Endothelial cell of umbilical vein (primary cell): Measurements from ENCODE around the gene GPR61. TPM values are rescaled to one million over a fixed set of nuclear protein-coding genes. Genes with fewer than 3 reads are reported as not detected.

Source experiments
- BruUV-seq: library from RNA; stranded (reverse); fragments of 400-500 nt; replicated peaks from 2 replicates; lab custom pipeline; 2021; lab: Mats Ljungman, UMichigan
- CTCF ChIA-PET: fragments of 300-600, 350-600 bp; sonication (Branson Sonifier 250); formaldehyde crosslinking; loops from one replicate; lab custom pipeline; 2021; ENCODE audit warnings: antibody characterized with exemption, inconsistent platforms; lab: Charles Lee
- POLR2A ChIA-PET: fragments of 300-600, 350-600 bp; sonication (Branson Sonifier 250); formaldehyde crosslinking; loops from one replicate; lab custom pipeline; 2021; ENCODE audit warnings: antibody characterized with exemption, inconsistent platforms; lab: Charles Lee
- DNase-seq: peaks from one replicate; pipeline ENCODE4 v3.0.0-alpha.2; 2011; ENCODE audit warnings: low read depth, low spot score
- FAIRE-seq: peaks from 2 replicates; lab custom pipeline; 2011; peaks lifted over from hg19 to GRCh38; lab: Jason Lieb, UNC
- H2AFZ ChIP-seq: 2 replicates; pipeline ENCODE4 v1.6.0; 2012; ENCODE audit warnings: low read depth, low read length, control low read depth, inconsistent platforms
- H3K27ac ChIP-seq: 2 replicates; pipeline ENCODE4 v1.5.1; 2011; ENCODE audit warnings: low read depth, mild to moderate bottlenecking, control low read depth, low read length, moderate library complexity; ENCODE audit not compliant: insufficient read depth
- H3K27me3 ChIP-seq, 2 experiments: 2 replicates each; pipeline versions ENCODE4 v1.6.0 to v1.6.1; 2011; ENCODE audit warnings: low read length in 2 of 2, mixed read lengths in 1 of 2; ENCODE audit not compliant: control insufficient read depth in 2 of 2, insufficient read depth in 2 of 2
- H3K36me3 ChIP-seq, 2 experiments: 2 replicates in 1 of 2; 3 replicates in 1 of 2; pipeline ENCODE4 v1.5.1; 2011; ENCODE audit warnings: low read length in 2 of 2, mild to moderate bottlenecking in 1 of 2, moderate library complexity in 1 of 2; ENCODE audit not compliant: control insufficient read depth in 2 of 2, insufficient read depth in 2 of 2; ENCODE audit errors: extremely low read depth in 1 of 2
- H3K4me1 ChIP-seq: 3 replicates; pipeline ENCODE4 v1.5.1; 2011; ENCODE audit warnings: mild to moderate bottlenecking, low read length; ENCODE audit not compliant: control insufficient read depth, insufficient read depth; ENCODE audit errors: extremely low read depth
- H3K4me2 ChIP-seq: 2 replicates; pipeline ENCODE4 v1.6.1; 2011; ENCODE audit warnings: low read length, control low read depth, mixed read lengths; ENCODE audit not compliant: insufficient read depth
- H3K4me3 ChIP-seq, 3 experiments: fragments of 200-600 bp in 1 of 3; sonication (generic), shearing (Covaris generic) in 1 of 3; replicated peaks in 1 of 3; 2 replicates each; pipeline ENCODE4 v1.5.1; 2011 to 2016; ENCODE audit warnings: control low read depth in 3 of 3, low read length in 3 of 3, mild to moderate bottlenecking in 2 of 3, inconsistent platforms in 1 of 3, low read depth in 1 of 3, moderate library complexity in 1 of 3; ENCODE audit not compliant: insufficient read depth in 1 of 3
- H3K79me2 ChIP-seq: 2 replicates; pipeline ENCODE4 v1.6.0; 2012; ENCODE audit warnings: low read length, inconsistent platforms; ENCODE audit not compliant: control insufficient read depth, insufficient read depth
- H3K9ac ChIP-seq: replicated peaks from 2 replicates; pipeline ENCODE3; 2011; ENCODE audit warnings: low read length, control low read depth; ENCODE audit not compliant: insufficient read depth; ENCODE audit errors: extremely low read depth
- H3K9me1 ChIP-seq: replicated peaks from 3 replicates; pipeline ENCODE4 v1.6.0; 2011; ENCODE audit warnings: mild to moderate bottlenecking, low read length; ENCODE audit not compliant: control insufficient read depth, insufficient read depth; ENCODE audit errors: extremely low read depth
- H3K9me3 ChIP-seq: replicated peaks from 2 replicates; pipeline ENCODE4 v1.5.1; 2012; ENCODE audit warnings: low read length, inconsistent platforms; ENCODE audit not compliant: control insufficient read depth, insufficient read depth
- H4K20me1 ChIP-seq: replicated peaks from 2 replicates; pipeline ENCODE3; 2011; ENCODE audit warnings: mild to moderate bottlenecking, low read length; ENCODE audit not compliant: control insufficient read depth, insufficient read depth; ENCODE audit errors: extremely low read depth
- EZH2 ChIP-seq: IDR thresholded peaks from 2 replicates; pipeline ENCODE4 v1.6.1; 2012; ENCODE audit warnings: borderline replicate concordance, low read depth, mild to moderate bottlenecking, moderate library complexity, low read length, inconsistent platforms; ENCODE audit not compliant: severe bottlenecking
- FOS ChIP-seq: IDR thresholded peaks from 2 replicates; pipeline ENCODE4 v1.6.1; 2011; ENCODE audit warnings: mild to moderate bottlenecking, low read length, moderate library complexity, borderline replicate concordance; ENCODE audit not compliant: insufficient read depth
- GATA2 ChIP-seq: IDR thresholded peaks from 2 replicates; pipeline ENCODE4 v1.7.0; 2011; ENCODE audit warnings: low read depth, mild to moderate bottlenecking, moderate library complexity, mixed read lengths, low read length; ENCODE audit not compliant: insufficient read length, insufficient read depth
- JUN ChIP-seq: IDR thresholded peaks from 2 replicates; pipeline ENCODE4 v1.6.1; 2011; ENCODE audit warnings: borderline replicate concordance, low read depth; ENCODE audit not compliant: insufficient read length, insufficient read depth
- MYC ChIP-seq: IDR thresholded peaks from one replicate; pipeline ENCODE4 v1.6.1; 2011; ENCODE audit warnings: mild to moderate bottlenecking, low read depth, low read length
- POLR2A ChIP-seq: IDR thresholded peaks from 2 replicates; pipeline ENCODE4 v1.6.1; 2012; ENCODE audit warnings: low read depth, mild to moderate bottlenecking, control low read depth, low read length
- POLR2AphosphoS5 ChIP-seq: IDR thresholded peaks from 2 replicates; pipeline ENCODE4 v1.6.1; 2012; ENCODE audit warnings: low read depth, mild to moderate bottlenecking, control low read depth, low read length, moderate library complexity; ENCODE audit not compliant: insufficient read depth
- dilution Hi-C: fragments of 300-500 bp; cut with MboI; formaldehyde crosslinking; loops from one replicate; pipeline ENCODE4 v1.15.0; 2019; ENCODE audit warnings: low sequenced_read_pairs; ENCODE audit not compliant: extremely low pct_ligation_motif_present
- intact Hi-C: fragments of 100-400 bp; cut with micrococcal nuclease; formaldehyde crosslinking; loops from one replicate; pipeline ENCODE4 v1.10.0; 2022
- polyA plus RNA-seq, 4 experiments: library from polyadenylated mRNA; depleted of rRNA in 3 of 4; stranded (reverse) in 3 of 4; unstranded in 1 of 4; fragments of >200 nt; gene quantifications; 2 replicates each; pipeline versions ENCODE4 v1.2.1 to v1.2.3, GENCODE V29; 2011 to 2012; ENCODE audit warnings: missing spikeins in 1 of 4
- total RNA-seq: library from RNA; stranded (reverse); gene quantifications from 2 replicates; pipeline ENCODE4 v1.2.3, GENCODE V29; 2021
- TF ChIP-seq, protein P1 (sequence below): IDR thresholded peaks from 2 replicates; pipeline ENCODE4 v1.6.1; 2011; ENCODE audit not compliant: insufficient read depth, insufficient read length
- TF ChIP-seq, protein P2 (sequence below), 2 donors: IDR thresholded peaks; 1 replicate in 1 of 2; 2 replicates in 1 of 2; pipeline ENCODE4 v1.5.1; 2011; ENCODE audit warnings: low read length in 2 of 2, mild to moderate bottlenecking in 2 of 2, moderate library complexity in 2 of 2, control low read depth in 1 of 2, inconsistent platforms in 1 of 2, low read depth in 1 of 2; ENCODE audit not compliant: insufficient read depth in 1 of 2; ENCODE audit errors: extremely low read depth in 1 of 2

GPR61 gene
- total and polyA plus RNA-seq, 2 donors (not counting 3 experiments of a cell fraction or from before 2014, with no cell fraction given): not detected

DNA sequence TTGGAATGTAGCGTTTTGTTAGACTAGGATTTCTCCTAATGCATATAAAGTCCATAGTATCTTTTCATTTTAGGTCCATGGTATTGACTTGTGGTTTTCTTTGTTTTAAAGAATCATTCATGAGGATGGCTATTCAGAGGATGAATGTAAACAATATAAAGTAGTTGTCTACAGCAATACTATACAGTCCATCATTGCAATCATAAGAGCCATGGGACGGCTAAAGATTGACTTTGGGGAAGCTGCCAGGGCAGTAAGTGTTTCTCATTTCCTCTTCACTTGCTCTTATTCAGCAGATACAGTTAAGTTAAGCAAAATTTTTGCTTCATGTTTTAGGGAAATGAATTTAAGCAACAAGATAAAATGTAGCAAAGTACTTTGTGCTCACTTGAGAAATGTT, 34.1 kb downstream of the GPR61 start:
- TF ChIP-seq MYC (no peak), POLR2A (no peak), FOS (no peak), JUN (no peak), POLR2AphosphoS5 (no peak), GATA2 (no peak), EZH2 (no peak)
- TF ChIP-seq, protein P1, sequence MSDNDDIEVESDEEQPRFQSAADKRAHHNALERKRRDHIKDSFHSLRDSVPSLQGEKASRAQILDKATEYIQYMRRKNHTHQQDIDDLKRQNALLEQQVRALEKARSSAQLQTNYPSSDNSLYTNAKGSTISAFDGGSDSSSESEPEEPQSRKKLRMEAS: no peak
- TF ChIP-seq, protein P2, sequence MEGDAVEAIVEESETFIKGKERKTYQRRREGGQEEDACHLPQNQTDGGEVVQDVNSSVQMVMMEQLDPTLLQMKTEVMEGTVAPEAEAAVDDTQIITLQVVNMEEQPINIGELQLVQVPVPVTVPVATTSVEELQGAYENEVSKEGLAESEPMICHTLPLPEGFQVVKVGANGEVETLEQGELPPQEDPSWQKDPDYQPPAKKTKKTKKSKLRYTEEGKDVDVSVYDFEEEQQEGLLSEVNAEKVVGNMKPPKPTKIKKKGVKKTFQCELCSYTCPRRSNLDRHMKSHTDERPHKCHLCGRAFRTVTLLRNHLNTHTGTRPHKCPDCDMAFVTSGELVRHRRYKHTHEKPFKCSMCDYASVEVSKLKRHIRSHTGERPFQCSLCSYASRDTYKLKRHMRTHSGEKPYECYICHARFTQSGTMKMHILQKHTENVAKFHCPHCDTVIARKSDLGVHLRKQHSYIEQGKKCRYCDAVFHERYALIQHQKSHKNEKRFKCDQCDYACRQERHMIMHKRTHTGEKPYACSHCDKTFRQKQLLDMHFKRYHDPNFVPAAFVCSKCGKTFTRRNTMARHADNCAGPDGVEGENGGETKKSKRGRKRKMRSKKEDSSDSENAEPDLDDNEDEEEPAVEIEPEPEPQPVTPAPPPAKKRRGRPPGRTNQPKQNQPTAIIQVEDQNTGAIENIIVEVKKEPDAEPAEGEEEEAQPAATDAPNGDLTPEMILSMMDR (IDR thresholded peaks at IDR 0.05; ENCODE audit: extremely low read depth in 1 of 2, insufficient read depth in 1 of 2, low read depth in 1 of 2, low read length in 2 of 2): no peak
- Histone ChIP-seq H4K20me1 (peaks cover 8% of the 10 kb centered on the region), H2AFZ (no peak overlapping the region), H3K4me3 (no peak overlapping the region), H3K36me3 (peaks cover 0 to 3% of the 10 kb centered on the region in 2 experiments), H3K79me2 (peaks cover 59% of the 10 kb centered on the region), H3K9ac (no peak overlapping the region), H3K27ac (no peak overlapping the region), H3K27me3 (no peaks in the 10 kb centered on the region), H3K9me3 (no peaks in the 10 kb centered on the region), H3K4me1 (peaks cover 14% of the 10 kb centered on the region), H3K9me1 (no peaks in the 10 kb centered on the region), H3K4me2 (no peak overlapping the region)
- intact Hi-C loops (no loop called here), dilution Hi-C loops (no loop called here)
- DNase-seq (no peak), FAIRE-seq (no peak)
- CTCF ChIA-PET: interaction anchor here (0.7 to 1.4 kb wide), 2 partner anchors 25 to 57 kb away, joined by 3 to 6 read pairs; no protein-coding TSS in a partner anchor
- no TSS peak for BruUV-seq
- POLR2A ChIA-PET: no interaction called here
